ENCODE measurements around the gene ECHS1.

Gene ECHS1

GRCh38 chr10:133313192-133313591, 60.0 kb downstream of the ECHS1 start:
- no peak overlapping the region for H3K4me3 ChIP-seq (ENCODE audit: low read depth, low read length)
- no peak for TF ChIP-seq MYC (IDR thresholded peaks at IDR 0.05; ENCODE audit: low read depth, low read length)
- no peak for DNase-seq (ENCODE audit: low read depth)

GRCh38 chr10:133312769-133313145, 60.4 kb downstream of the ECHS1 start:
- no peak overlapping the region for H3K4me3 ChIP-seq (ENCODE audit: low read depth, low read length)
- TF ChIP-seq, protein P1, sequence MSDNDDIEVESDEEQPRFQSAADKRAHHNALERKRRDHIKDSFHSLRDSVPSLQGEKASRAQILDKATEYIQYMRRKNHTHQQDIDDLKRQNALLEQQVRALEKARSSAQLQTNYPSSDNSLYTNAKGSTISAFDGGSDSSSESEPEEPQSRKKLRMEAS (IDR thresholded peaks at IDR 0.05; ENCODE audit: low read depth, low read length) = no peak
- TF ChIP-seq MYC (IDR thresholded peaks at IDR 0.05; ENCODE audit: low read depth, low read length) (no peak), CTCF (IDR thresholded peaks at IDR 0.05; ENCODE audit: low read depth, low read length) (no peak), POLR2A (IDR thresholded peaks at IDR 0.05; ENCODE audit: extremely low read depth, insufficient read length) (no peak)

More at GRCh38 chr10:133312769-133313145, 60.4 kb downstream of the ECHS1 start:
- DNase-seq (ENCODE audit: low read depth) = no peak
